Panc1 (cell line): ENCODE measurements around the gene TNRC6B. TPM values are rescaled to one million over a fixed set of nuclear protein-coding genes. Genes with fewer than 3 reads are reported as not detected.
A peak's percentile ranks its signal among the peaks of the same experiment; 100 is the strongest.

ENCODE experiments used
- ATAC-seq: fragments of 200-7000 bp; cut with Tn5 transposase; 2 replicates; pipeline ENCODE4 v1.9.1; 2020; ENCODE audit warnings: mild to moderate bottlenecking, moderate library complexity
- BruUV-seq: library from RNA; stranded (reverse); fragments of 400-500 nt; replicated peaks from 2 replicates; lab custom pipeline; 2021; lab: Mats Ljungman, UMichigan
- CTCF ChIA-PET: fragments of 300-600 bp; sonication (Branson Sonifier 250); formaldehyde crosslinking; loops from one replicate; lab custom pipeline; 2022; ENCODE audit warnings: antibody characterized with exemption; lab: Charles Lee
- POLR2A ChIA-PET: fragments of 300-600 bp; sonication (Branson Sonifier 250); formaldehyde crosslinking; loops from one replicate; lab custom pipeline; 2022; ENCODE audit warnings: antibody characterized with exemption; lab: Charles Lee
- DNase-seq: peaks from one replicate; pipeline ENCODE4 v3.0.0-alpha.2; 2010; ENCODE audit warnings: low read depth, low spot score
- H3K27ac ChIP-seq: 2 replicates; pipeline ENCODE4 v1.5.1; 2011; ENCODE audit warnings: mild to moderate bottlenecking, low read length, inconsistent platforms
- H3K27me3 ChIP-seq: fragments of 200-500 bp; sonication (Bioruptor generic); 2 replicates; pipeline ENCODE4 v1.6.0; 2014; ENCODE audit warnings: low read length, inconsistent platforms; ENCODE audit not compliant: control insufficient read depth, insufficient read depth
- H3K36me3 ChIP-seq: fragments of 200-500 bp; sonication (Bioruptor generic); 2 replicates; pipeline ENCODE4 v1.5.1; 2014; ENCODE audit warnings: inconsistent platforms, mild to moderate bottlenecking, low read length, moderate library complexity; ENCODE audit not compliant: control insufficient read depth, insufficient read depth
- H3K4me1 ChIP-seq: 2 replicates; pipeline ENCODE4 v1.5.1; 2011; ENCODE audit warnings: inconsistent platforms, mild to moderate bottlenecking, low read length, moderate library complexity; ENCODE audit not compliant: control insufficient read depth, insufficient read depth
- H3K4me3 ChIP-seq, 2 experiments: 2 replicates each; pipeline ENCODE4 v1.5.1; 2011 to 2012; ENCODE audit warnings: low read depth in 2 of 2, low read length in 2 of 2, mild to moderate bottlenecking in 2 of 2, inconsistent platforms in 1 of 2, moderate library complexity in 1 of 2
- H3K9me3 ChIP-seq: fragments of 200-500 bp; sonication (Bioruptor generic); 2 replicates; pipeline ENCODE4 v1.5.1; 2014; ENCODE audit warnings: low read depth, mild to moderate bottlenecking, inconsistent platforms, low read length, moderate library complexity; ENCODE audit not compliant: control insufficient read depth, insufficient read depth
- CTCF ChIP-seq: fragments of 450-650 bp; IDR thresholded peaks from 2 replicates; pipeline ENCODE4 v1.5.1; 2017; ENCODE audit warnings: mild to moderate bottlenecking
- POLR2AphosphoS5 ChIP-seq: IDR thresholded peaks from 2 replicates; pipeline ENCODE4 v1.6.1; 2012; ENCODE audit warnings: mild to moderate bottlenecking, low read depth, low read length, moderate library complexity
- REST ChIP-seq, 2 experiments: IDR thresholded peaks; 2 replicates each; pipeline ENCODE4 v1.6.1; 2011 to 2012; ENCODE audit warnings: low read depth in 2 of 2, control low read depth in 1 of 2, low read length in 1 of 2, mild to moderate bottlenecking in 1 of 2, moderate library complexity in 1 of 2; ENCODE audit not compliant: insufficient read depth in 1 of 2
- SIN3A ChIP-seq: IDR thresholded peaks from 2 replicates; pipeline ENCODE4 v1.6.1; 2012; ENCODE audit warnings: low read depth, mild to moderate bottlenecking, low read length, moderate library complexity, borderline replicate concordance; ENCODE audit not compliant: insufficient read depth
- TCF7L2 ChIP-seq: IDR thresholded peaks from 2 replicates; pipeline ENCODE4 v1.6.1; 2011; ENCODE audit warnings: mild to moderate bottlenecking, low read depth, low read length, inconsistent platforms
- in situ Hi-C: cut with HindIII; loops from 2 replicates; pipeline ENCODE4 v1.10.0; 2016; ENCODE audit warnings: low sequenced_read_pairs, low pct_unique_long_range_greater_than_20kb
- intact Hi-C: fragments of 100-400 bp; cut with micrococcal nuclease; formaldehyde crosslinking; loops from one replicate; pipeline ENCODE4 v1.10.0; 2022; ENCODE audit not compliant: unreplicated experiment
- total RNA-seq: library from RNA; stranded (reverse); gene quantifications from one replicate; pipeline ENCODE4 v1.2.1, GENCODE V29; 2021; ENCODE audit not compliant: unreplicated experiment

Gene TNRC6B
- total RNA-seq, 1 experiment from 2014 or later, result 30.7 TPM

GRCh38 chr22:40345271-40345670 lies 167.5 kb downstream of the TNRC6B start:
- H3K27me3 ChIP-seq, result no peaks in the 10 kb centered on the region
- H3K4me3 ChIP-seq, result peak overlapping the region; percentile 85 to 96
- CTCF ChIA-PET, result no interaction called here
- no peak for ATAC-seq
- TF ChIP-seq SIN3A (no peak), POLR2AphosphoS5 (no peak), TCF7L2 (no peak), CTCF (no peak), REST (IDR thresholded peaks at IDR 0.05; ENCODE audit: insufficient read depth in 1 of 2, low read depth in 2 of 2, low read length in 1 of 2) (no peak)
- H3K27ac ChIP-seq, result peak overlapping the region; percentile 96
- DNase-seq, result no peak
- H3K9me3 ChIP-seq, result no peaks in the 10 kb centered on the region
- peaks cover 8% of the 10 kb centered on the region for H3K36me3 ChIP-seq
- peaks cover 8% of the 10 kb centered on the region for H3K4me1 ChIP-seq
- in situ Hi-C loops (no loop called here), intact Hi-C loops (loop anchor here (5.0 kb wide), 1 partner anchor 303 kb away; no protein-coding TSS in a partner anchor)
- POLR2A ChIA-PET, result interaction anchor here (0.7 kb wide), 1 partner anchor 15 kb away, joined by 15 read pairs; no protein-coding TSS in a partner anchor
- no TSS peak for BruUV-seq

- CTCF ChIA-PET, result no interaction called here
- TF ChIP-seq REST (IDR thresholded peaks at IDR 0.05; ENCODE audit: insufficient read depth in 1 of 2, low read depth in 2 of 2, low read length in 1 of 2) (no peak), CTCF (no peak), SIN3A (no peak), POLR2AphosphoS5 (no peak), TCF7L2 (no peak)
- peaks cover 8% of the 10 kb centered on the region for H3K36me3 ChIP-seq
- POLR2A ChIA-PET, result interaction anchor here (0.7 kb wide), 1 partner anchor 16 kb away, joined by 15 read pairs; no protein-coding TSS in a partner anchor
- BruUV-seq, result TSS peak; percentile 98
- H3K27me3 ChIP-seq, result no peaks in the 10 kb centered on the region
- ATAC-seq, result peak; percentile 40
- peak overlapping the region; percentile 96 for H3K27ac ChIP-seq
- intact Hi-C loops, result loop anchor here (5.0 kb wide), 1 partner anchor 303 kb away; no protein-coding TSS in a partner anchor
- in situ Hi-C loops, result no loop called here
- no peak for DNase-seq
- no peaks in the 10 kb centered on the region for H3K9me3 ChIP-seq
- peak overlapping the region; percentile 85 to 96 for H3K4me3 ChIP-seq
- H3K4me1 ChIP-seq, result peaks cover 8% of the 10 kb centered on the region
These were observed 168.1 kb downstream of the TNRC6B start for GRCh38 chr22:40345815-40346184.
